HEK293T (cell line): ENCODE data around the gene GAB3.
"Not testable (repeated sequence)": the region's sequence is repeated elsewhere in the genome, so short reads cannot be mapped to it uniquely, and the experiment has no call there.

Source experiments
- BHLHE40 ChIP-seq: fragments of 450-650 bp; IDR thresholded peaks from 2 replicates; pipeline ENCODE4 v1.6.1; 2016; ENCODE audit warnings: mild to moderate bottlenecking, moderate library complexity, borderline replicate concordance
- CTBP1 ChIP-seq: fragments of 450-650 bp; IDR thresholded peaks from 2 replicates; pipeline ENCODE4 v1.6.1; 2016; ENCODE audit warnings: borderline replicate concordance
- ELF4 ChIP-seq: fragments of 450-650 bp; IDR thresholded peaks from 2 replicates; pipeline ENCODE4 v1.6.1; 2017; ENCODE audit warnings: antibody characterized with exemption
- FOXA1 ChIP-seq: fragments of 450-650 bp; IDR thresholded peaks from 2 replicates; pipeline ENCODE4 v1.6.1; 2016; ENCODE audit warnings: mild to moderate bottlenecking
- FOXK2 ChIP-seq: fragments of 450-650 bp; IDR thresholded peaks from 2 replicates; pipeline ENCODE4 v1.6.1; 2016; ENCODE audit warnings: mild to moderate bottlenecking
- FOXM1 ChIP-seq: fragments of 450-650 bp; IDR thresholded peaks from 2 replicates; pipeline ENCODE4 v1.6.1; 2017; ENCODE audit warnings: mild to moderate bottlenecking, borderline replicate concordance
- LEF1 ChIP-seq: fragments of 450-650 bp; IDR thresholded peaks from 2 replicates; pipeline ENCODE4 v1.6.1; 2017; ENCODE audit warnings: mild to moderate bottlenecking, borderline replicate concordance
- NFRKB ChIP-seq: fragments of 450-650 bp; IDR thresholded peaks from 2 replicates; pipeline ENCODE4 v1.6.1; 2016; ENCODE audit warnings: mild to moderate bottlenecking, moderate library complexity
- SUZ12 ChIP-seq: fragments of 450-650 bp; IDR thresholded peaks from 2 replicates; pipeline ENCODE4 v1.6.1; 2016; ENCODE audit warnings: mild to moderate bottlenecking
- TARDBP ChIP-seq: fragments of 450-650 bp; IDR thresholded peaks from 2 replicates; pipeline ENCODE4 v1.6.1; 2016
- ZNF384 ChIP-seq: fragments of 450-650 bp; IDR thresholded peaks from 2 replicates; pipeline ENCODE4 v1.6.1; 2016
- TF ChIP-seq, protein P1 (sequence below): fragments of 450-650 bp; IDR thresholded peaks from 2 replicates; pipeline ENCODE4 v1.6.1; 2016

DNA sequence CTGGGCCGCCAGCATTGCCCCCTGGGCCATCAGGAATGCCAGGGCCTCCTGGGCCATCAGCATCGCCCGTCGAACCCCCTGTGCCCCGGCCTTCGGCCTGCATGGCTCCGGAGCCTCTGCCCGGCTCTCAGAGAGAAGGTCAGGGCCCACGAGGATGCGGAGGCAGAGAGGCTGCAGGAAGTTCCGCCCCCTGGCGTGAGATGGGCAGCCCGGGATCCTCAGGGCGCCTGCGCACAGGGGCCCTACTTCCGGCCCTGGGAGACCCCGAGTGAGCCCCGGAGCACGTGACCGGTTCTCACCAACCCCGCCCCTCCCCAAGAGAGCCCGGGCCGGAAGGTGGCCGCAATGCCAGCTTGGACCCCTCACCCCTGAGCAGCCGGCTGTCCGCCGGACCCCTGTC, 97.5 kb downstream of the GAB3 start, which contains the start of gene CTAG2:
- TF ChIP-seq BHLHE40, FOXM1, ELF4, SUZ12, ZNF384, NFRKB, FOXK2, LEF1, TARDBP, CTBP1, FOXA1: not testable (repeated sequence)
- TF ChIP-seq, protein P1, sequence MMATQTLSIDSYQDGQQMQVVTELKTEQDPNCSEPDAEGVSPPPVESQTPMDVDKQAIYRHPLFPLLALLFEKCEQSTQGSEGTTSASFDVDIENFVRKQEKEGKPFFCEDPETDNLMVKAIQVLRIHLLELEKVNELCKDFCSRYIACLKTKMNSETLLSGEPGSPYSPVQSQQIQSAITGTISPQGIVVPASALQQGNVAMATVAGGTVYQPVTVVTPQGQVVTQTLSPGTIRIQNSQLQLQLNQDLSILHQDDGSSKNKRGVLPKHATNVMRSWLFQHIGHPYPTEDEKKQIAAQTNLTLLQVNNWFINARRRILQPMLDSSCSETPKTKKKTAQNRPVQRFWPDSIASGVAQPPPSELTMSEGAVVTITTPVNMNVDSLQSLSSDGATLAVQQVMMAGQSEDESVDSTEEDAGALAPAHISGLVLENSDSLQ, result not testable (repeated sequence)
